HEK293T (cell line): Measurements from ENCODE around the gene ZNF277.

Experiments used
- ARNT ChIP-seq: fragments of 450-650 bp; IDR thresholded peaks from 2 replicates; pipeline ENCODE4 v1.6.1; 2017; ENCODE audit warnings: mild to moderate bottlenecking
- BHLHE40 ChIP-seq: fragments of 450-650 bp; IDR thresholded peaks from 2 replicates; pipeline ENCODE4 v1.6.1; 2016; ENCODE audit warnings: mild to moderate bottlenecking, moderate library complexity, borderline replicate concordance
- CTBP1 ChIP-seq: fragments of 450-650 bp; IDR thresholded peaks from 2 replicates; pipeline ENCODE4 v1.6.1; 2016; ENCODE audit warnings: borderline replicate concordance
- ELF4 ChIP-seq: fragments of 450-650 bp; IDR thresholded peaks from 2 replicates; pipeline ENCODE4 v1.6.1; 2017; ENCODE audit warnings: antibody characterized with exemption
- FOXA1 ChIP-seq: fragments of 450-650 bp; IDR thresholded peaks from 2 replicates; pipeline ENCODE4 v1.6.1; 2016; ENCODE audit warnings: mild to moderate bottlenecking
- FOXM1 ChIP-seq: fragments of 450-650 bp; IDR thresholded peaks from 2 replicates; pipeline ENCODE4 v1.6.1; 2017; ENCODE audit warnings: mild to moderate bottlenecking, borderline replicate concordance
- HDGF ChIP-seq: fragments of 450-650 bp; IDR thresholded peaks from 2 replicates; pipeline ENCODE4 v1.6.1; 2017; ENCODE audit warnings: antibody characterized with exemption, borderline replicate concordance
- LEF1 ChIP-seq: fragments of 450-650 bp; IDR thresholded peaks from 2 replicates; pipeline ENCODE4 v1.6.1; 2017; ENCODE audit warnings: mild to moderate bottlenecking, borderline replicate concordance
- NFRKB ChIP-seq: fragments of 450-650 bp; IDR thresholded peaks from 2 replicates; pipeline ENCODE4 v1.6.1; 2016; ENCODE audit warnings: mild to moderate bottlenecking, moderate library complexity
- PKNOX1 ChIP-seq: fragments of 450-650 bp; IDR thresholded peaks from 2 replicates; pipeline ENCODE4 v1.6.1; 2016
- SP1 ChIP-seq: fragments of 450-650 bp; IDR thresholded peaks from 2 replicates; pipeline ENCODE4 v1.6.1; 2017
- SUZ12 ChIP-seq: fragments of 450-650 bp; IDR thresholded peaks from 2 replicates; pipeline ENCODE4 v1.6.1; 2016; ENCODE audit warnings: mild to moderate bottlenecking
- TARDBP ChIP-seq: fragments of 450-650 bp; IDR thresholded peaks from 2 replicates; pipeline ENCODE4 v1.6.1; 2016

- TF ChIP-seq CTBP1, result no peak
- TF ChIP-seq BHLHE40, result no peak
- TF ChIP-seq SP1, result no peak
- TF ChIP-seq FOXM1, result no peak
- TF ChIP-seq TARDBP, result no peak
- no peak for TF ChIP-seq ARNT
- TF ChIP-seq HDGF, result no peak
- no peak for TF ChIP-seq PKNOX1
- no peak for TF ChIP-seq ELF4
- TF ChIP-seq NFRKB, result no peak
- TF ChIP-seq LEF1, result no peak
- no peak for TF ChIP-seq SUZ12
- no peak for TF ChIP-seq FOXA1
Measured at GRCh38 chr7:112171673-112172072, 34.8 kb upstream of the ZNF277 start.
